Anterior cingulate cortex (tissue), 58 donors: ENCODE results near the gene CRYGN.

ENCODE experiments used
- DNase-seq, 58 donors: peaks; one replicate each; lab custom pipeline; 2025; lab: John Stamatoyannopoulos, UW

The CRYGN gene

DNA sequence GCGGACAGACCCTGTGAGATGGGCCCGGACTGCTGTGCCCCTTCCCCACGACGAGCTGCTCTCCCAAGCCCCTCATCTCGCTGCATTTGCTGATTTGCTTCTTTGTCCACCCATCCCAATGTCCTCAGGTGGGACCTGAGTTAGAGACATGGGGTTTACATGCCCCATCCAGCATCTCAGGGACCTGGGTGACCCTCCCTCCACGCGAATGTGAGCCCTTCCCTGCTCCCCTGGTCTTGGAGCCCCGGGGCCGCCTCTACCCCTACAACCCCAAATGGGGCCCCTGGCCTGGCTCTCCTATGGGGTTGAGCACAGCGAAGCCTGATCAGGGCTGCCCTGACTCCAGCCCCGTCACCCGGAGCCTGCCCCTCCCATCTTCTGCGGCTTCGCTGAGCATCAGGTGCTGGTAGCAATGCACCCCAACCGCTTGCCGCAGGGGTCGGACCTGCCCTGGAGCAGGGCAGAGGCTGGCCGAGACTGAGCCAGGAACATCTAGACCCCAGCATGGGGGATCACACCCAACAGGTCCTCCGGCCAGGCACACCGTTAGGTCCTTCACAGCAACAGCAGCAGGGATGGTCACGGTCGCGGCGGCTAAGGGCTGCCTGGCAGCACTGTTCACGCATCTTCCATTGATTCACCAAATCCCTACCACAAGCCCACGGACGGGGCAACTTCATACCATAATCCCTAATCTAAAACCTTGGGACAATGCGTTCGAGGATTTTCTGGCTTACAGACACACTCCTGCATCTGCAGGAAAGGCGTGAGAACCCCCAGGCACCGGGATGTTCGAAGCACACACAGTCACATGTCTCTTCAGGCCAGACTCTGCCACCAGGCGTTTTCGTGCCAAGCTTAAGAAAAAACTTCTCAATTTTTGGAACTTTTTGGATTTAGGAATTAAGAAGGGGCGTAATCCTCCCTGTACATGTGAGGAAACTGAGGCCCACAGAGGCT is 45.6 kb downstream of the CRYGN start:
- DNase-seq = no peak

DNA sequence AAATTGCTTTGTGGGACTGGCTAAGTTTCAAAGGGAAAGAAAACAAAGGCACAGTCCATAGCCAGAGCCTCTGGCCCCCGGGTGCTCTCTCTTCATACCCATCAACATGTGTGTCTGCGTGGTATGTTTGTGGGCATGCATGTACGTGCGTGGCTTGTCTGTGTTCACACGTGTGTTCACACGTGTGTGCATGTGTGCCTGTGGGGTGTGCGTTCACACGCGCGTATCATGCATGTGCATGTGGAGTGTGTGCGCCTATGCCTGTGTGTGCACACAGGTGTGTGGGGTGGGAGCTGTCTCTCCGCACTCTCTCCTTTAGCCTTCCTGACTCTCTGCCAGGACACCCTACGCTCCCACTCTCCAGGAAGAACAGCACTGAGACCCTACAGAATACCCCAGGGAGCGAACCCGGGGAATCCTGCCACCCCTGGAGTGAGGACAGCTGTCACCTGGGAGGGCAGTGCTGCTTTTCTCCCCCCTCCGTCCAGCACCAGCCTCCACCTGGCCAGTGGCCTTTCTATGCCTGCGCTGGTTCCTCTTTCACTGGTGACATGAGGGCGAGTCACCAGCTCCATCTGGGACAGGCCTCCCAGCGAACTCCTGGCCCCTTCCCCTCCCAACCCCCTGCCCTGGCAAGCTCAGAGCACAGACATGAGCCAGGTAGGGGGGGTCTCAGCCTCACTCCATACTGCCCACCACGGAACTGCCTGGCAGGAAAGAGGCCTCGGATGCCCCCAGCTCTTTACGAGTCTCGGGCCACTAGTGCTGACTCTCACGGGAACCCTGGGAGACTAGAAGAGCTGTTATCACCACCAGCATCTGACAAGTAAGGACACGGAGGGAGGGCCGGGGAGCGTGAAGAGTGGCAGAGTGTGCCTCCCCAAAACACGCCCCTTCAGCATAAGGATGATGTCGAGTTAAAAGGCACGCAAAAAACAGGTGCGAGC is 46.6 kb downstream of the CRYGN start:
- DNase-seq = no peak

DNA sequence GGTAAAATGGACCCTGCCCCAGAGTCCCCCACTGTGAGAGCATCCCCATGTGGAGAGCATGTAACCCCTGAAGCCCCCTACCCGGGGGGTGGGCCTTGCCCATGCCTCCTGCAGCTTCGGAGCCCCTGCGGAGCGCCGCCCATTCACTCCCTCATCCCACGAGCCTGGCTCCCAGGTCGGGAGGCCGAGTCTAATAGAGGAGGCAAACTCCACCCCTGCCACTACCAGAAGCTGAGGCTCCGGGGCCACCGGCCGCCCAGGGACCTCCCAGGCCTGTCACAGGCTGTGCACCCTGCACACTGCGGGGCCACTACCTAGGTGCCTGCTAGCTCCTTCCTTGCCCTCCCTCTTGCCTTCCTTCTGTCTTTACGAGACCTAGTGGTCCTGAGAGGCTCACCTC is 47.5 kb downstream of the CRYGN start:
- DNase-seq = no peak

DNA sequence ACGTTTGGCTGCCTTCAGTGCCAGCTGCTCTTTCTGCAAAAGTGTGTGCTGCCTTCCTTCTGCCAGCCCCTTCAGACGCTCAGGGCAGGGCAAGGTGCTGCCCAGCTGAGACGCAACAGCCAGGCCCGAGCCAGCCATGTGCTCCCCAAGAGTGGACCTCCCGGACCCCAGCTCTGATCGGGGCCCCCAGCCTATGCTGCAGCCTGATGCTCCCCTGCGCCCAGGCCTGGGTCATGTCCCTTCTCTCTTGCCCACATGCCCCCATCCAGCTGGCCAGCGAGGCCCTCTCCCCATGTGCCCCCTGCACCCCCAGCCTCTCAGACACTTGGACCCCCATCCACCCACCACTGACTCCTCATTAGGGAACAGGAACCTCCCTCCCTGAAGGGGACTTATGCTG is 47.9 kb downstream of the CRYGN start:
- no peak for DNase-seq

DNA sequence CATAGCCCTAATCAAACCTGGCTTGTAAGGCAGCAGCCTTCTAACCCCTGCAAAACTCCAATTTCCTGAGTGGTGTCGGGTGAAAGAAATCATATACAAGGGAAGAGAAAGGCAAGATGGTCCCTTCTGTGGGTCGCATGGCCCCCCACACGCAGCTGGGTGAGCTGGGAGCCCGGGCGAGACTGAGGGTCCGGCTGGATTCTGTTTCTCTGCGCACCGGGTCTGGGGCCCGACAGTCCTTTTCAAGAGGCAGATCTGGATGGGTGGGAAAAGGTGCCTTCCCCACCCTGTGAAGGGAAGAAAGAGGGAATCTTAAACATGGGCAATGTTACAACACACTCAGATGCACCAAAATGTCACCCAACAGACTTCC is 48.6 kb downstream of the CRYGN start:
- DNase-seq = no peak

DNA sequence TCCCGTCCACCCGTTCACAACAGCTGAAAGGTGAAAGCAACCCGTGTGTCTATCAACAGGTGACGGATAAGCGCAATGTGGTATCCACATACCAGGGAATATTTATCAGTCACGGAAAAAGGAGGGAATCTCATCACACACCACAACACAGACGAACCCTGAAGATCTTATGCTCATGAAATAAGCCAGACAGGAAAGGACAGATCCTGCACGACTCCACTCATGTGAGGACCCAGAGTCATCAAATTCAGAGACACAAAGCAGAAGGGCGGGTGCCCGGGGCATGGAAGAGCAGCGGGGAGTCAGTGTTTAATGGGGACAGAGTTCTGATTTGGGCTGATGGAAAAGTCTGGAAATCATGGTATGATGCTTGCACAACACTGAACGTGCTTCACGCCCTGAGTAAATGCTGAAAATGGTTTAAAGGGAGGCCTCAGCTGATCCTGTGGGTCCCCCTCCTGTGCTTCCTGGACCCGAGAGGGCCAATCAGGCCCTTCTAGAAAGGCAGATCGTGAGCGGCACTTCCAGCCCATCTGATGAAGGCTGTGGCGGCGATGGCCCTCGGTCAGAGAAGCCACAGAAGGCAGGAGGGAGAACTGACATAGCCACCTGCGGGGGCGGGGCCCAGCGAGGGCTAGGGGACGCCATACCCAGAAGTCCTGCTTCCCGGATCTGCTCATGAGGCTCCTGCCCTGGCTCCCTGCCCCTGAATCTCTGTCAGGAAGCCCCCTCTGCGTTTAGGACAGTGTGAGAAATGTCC is 49.2 kb downstream of the CRYGN start:
- DNase-seq = no peak

DNA sequence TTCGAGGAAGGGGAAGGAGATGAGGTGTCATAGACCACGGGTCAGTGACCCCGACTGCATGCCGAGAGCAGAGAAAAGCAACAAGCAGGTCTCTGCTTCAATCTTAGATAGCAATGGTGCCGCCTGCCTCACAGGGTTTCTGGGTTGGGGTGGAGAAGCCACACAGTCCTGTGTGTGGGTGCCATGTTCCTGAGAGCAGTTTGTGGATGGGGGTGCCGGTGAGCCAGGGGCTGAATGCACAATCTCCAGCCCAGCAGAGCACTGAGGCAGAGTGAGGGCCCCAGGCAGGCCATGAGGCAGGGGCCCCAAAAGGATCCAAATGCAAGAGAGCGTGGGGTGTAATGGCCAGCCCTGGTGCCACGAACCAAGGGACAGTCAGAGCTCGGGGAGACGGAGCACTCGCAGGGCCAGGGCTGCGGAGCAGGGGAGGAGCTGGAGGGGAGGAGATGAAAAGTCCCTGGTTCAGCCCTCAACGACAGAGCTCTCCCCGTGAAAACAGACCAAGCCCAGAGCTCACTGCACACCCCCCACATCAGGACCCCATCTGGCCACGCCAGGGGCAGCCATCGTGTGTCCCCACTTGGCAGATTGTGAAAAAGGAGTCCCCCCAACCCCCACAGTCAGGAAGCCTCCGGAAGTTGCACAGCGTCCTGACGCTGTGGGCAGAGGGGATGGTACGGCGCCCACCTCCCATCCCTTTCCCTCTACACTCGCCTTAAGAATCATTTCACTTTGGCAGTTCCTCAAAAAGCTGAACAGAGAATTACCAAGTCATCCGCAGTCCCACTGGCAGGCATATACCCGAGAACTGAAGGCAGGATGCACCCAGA is 50.0 kb downstream of the CRYGN start:
- no peak for DNase-seq

DNA sequence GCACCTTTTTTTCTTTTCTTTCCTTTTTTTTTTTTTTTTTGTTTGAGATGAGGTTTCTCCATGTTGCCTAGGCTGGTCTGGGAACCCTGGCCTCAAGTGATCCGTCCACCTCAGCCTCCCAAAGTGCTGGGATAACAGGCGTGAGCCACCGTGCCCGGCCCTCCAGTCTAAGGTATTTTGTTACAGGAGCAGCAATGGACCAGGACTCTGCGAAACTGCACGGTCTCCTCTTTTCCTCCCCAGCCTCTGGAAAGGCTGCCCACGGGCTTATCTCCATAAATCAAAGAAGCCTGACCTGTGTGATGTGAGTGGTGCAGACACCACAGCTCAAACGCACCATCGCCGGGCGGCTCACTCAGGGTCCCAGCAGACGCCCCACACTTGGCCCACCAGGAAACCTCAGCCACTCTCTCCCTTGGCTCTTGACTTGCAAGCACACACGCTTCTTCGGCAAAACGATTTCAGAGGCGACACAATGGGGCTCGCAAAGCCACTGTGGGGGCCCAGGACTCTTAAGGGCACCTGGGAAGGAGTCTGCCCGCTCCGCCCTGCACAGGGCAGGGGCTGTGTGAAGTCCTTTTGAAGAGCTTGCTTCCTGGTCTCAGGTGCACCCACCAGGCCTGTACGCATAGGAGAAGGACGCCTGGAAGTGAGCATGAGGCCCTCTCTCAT is 50.7 kb downstream of the CRYGN start:
- no peak for DNase-seq

DNA sequence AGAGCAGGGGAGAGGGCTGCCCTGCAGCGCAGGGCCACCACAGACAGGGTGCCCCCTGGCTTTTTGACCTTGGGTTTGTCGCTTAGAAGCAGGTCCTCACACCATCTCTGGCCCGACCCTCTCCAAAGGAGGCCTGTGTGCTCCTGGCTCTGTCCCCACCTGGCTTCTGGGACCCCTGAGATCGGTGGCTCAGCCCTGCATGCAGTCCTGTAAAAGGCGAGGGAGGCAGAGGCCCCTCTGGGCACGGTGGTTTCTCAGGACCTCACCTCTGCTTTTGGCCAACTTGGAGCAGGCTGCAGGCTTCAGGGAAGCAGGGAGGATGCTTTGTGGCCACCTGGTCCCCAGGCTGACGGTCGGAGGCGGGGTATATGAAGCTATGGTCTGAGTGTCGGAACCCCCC is 51.5 kb downstream of the CRYGN start:
- DNase-seq = no peak

DNA sequence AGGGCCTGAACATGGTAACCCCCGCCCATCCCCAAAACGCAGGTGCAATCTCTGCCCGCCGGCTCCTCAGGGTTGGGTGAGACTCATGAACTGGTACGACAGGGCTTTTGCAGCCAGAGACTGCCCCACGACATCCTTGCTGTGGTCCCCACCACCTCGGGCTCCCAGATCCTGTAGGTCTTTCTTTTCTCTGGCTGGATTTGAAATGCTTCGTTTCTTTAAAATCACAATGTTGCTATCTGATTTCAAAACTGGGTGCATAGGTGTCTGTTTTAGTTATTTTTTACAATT is 52.0 kb downstream of the CRYGN start:
- no peak for DNase-seq

DNA sequence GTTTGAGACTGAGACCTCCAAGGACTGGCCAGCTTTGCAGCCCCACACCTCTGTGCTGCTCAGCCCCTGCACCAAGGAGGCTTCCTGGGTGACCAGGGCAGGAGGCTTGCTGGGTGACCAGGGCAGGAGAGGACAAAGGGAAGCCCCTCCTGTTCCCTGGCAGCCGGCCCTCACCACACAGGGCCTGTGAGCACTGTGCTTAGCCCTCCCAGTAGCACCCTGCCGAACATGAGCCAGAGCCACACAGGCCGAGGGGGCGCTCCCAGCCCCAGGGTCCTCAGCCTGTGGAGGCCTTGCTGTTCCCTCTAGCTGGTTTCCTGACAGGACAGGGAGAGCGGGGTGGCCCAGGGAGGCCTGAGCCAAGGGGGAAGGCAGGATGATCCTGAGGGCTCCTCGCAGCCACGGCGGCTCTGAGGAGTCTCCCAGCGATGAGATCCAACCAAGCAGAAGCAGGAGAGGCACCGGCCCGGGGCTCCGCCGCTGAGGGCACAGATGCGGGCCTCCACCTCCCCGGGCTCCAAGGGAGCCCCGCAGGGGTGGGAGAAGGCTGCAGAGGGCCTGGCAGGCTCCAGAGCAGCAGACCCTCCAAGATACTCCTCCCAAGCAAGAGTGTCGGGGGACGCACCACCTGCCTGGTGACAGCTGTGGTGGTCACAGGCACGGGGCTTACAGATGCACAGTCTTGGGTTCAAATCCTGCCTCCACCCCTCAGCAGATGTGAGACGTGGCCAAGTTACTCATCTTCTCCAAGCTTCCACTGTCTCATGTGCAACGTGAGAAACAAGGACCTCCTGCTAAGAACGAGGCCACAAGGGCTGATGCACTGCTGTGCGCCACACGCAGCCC is 52.6 kb downstream of the CRYGN start:
- no peak for DNase-seq

DNA sequence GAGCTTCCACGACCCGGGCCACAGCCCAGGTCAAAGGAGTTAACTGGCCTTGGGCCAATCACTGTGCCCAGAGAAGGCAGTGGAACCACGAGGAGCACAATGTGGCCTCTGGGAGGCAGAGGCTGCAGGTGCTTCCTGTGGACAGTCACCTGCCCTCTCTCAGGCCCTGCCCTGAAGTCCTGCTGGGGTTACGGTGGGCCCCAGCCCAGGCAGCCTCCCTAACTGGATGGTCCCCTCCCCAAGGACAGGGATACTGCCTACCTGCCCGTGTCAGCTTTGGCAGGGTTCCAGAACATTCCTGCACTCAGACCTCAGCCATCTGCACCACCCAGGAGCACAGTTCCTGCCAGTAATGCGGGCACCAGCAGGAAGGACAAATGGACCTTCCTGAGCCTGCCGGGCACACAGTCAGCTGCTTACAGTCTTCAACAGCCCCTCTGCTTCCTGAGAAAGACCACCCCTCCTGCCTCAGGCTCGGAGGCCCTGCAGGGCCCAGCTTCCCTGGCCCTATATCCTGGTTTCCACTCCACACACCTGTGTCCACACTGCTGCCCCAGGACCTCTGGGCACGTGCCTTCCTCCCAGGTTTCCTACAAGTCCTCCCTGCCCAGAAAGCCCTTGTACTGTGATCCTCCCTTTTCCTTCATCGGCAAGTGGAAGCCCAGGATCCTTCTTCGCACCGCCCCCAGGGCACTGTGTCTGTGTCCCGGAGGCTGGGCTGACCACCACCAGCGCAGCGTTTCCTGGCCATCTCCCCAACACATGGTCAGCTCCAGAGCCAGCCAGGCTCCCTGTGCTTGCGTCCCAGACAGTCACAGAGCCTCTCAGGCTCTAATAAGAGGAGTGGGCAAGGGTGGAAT is 53.4 kb downstream of the CRYGN start:
- DNase-seq = no peak

DNA sequence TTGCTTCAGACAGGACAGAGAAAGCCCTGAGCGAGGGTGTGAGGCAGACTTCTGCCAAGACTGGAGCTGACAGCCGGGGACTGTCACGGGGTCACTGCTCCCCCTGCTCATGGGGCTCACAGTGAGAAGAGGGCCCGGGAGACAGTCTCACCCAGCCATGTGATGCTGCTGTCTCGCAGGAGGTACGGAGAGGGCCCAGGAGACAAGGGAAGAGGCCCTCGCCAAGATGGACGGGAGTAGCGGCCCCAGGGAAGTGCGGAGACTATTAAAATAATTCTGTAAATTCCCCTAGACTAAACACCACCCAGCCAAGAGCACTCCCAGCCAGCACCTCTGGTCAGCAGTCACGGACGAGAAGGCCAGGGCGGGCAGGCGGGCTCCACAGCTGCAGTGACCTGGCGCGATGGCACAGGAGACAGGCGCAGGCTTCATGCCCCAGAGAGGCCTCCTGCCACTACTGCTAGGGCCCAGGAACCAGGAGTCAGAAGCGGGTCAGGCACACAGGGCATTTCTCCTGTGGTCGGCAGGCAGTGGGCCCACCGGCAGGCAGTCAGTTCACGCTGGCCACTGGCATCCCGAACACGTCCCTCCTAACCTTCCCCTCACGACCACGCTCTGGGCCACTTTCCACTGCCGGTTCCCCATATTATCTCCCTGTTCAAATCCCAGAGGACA is 54.2 kb downstream of the CRYGN start:
- no peak for DNase-seq

DNA sequence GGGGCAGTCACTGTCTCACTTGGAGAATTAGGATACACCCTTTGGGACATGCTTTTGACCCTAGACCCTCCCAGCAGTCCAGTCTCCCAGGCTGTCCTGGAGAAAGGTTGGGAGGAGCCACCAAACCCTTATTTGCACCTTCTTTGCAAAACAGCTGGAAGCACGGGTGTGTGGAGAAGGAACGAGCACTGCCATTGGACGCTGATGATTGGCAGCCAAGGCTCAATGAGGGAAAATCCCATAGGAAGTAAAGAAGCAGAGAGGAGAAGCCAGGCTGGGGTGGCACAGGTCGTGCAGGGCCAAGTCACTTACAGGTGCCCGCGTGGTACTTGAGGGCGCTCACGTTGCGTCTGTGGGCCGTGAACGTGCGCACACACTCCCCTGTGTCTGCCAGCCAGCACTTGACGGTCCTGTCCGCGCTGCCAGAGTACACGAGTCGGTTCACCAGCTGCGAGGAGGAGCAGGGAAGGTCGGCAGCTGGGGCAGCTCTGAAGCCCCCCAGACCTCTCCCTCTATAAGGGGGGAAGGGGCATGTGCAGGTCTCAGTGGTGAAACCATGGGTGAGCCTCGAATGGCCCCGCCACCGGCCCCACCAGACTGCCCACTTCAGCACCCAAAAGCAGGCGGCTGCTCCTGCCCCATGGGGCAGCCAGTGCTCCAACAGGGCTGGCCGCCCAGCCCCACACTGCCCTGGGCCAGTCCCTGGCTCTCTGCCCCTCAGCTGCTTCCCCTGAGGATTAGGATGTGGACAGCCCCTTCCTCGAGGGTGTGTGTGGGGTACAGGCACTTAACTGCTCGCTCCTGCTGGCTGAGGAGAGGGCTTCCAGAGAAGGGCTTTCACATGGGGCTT is 54.9 kb downstream of the CRYGN start:
- no peak for DNase-seq

DNA sequence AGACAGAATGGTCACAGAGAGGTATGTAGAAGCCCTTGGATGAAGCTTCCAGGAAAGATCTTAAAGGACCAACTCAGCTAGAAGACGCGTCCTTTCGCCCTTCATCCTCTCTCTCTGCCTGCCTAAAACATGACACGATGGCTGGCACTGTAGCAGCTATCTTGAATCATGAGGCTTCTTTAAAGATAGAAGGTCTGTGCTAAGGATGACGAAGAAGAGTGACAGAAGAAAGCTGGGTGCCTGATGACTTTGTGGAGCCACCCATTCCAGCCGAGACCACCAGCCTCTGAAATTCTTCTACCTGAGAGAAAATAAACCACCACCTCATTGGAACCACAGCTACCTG is 55.6 kb downstream of the CRYGN start:
- no peak for DNase-seq
